Heart right ventricle (tissue), 16 donors: Measurements from ENCODE around the gene TGFBR3L. TPM values are rescaled to one million over a fixed set of nuclear protein-coding genes. Genes with fewer than 3 reads are reported as not detected.

Experiments
- ATAC-seq, 8 donors: fragments of 200-7000 bp; cut with Tn5 transposase; one replicate each; pipeline ENCODE4 v1.9.1; 2020; ENCODE audit warnings: mild to moderate bottlenecking in 8 of 8, moderate library complexity in 8 of 8, moderate number of reproducible peaks in 1 of 8
- DNase-seq, 2 donors: peaks; one replicate each; pipeline ENCODE4 v3.0.0-alpha.2; 2020
- H3K27ac ChIP-seq, 10 donors: fragments of 200-600 bp; sonication (generic) in 2 of 10; one replicate each; pipeline versions ENCODE4 v1.5.0 to v1.8.0; 2020 to 2022; ENCODE audit warnings: mild to moderate bottlenecking in 3 of 10
- H3K27me3 ChIP-seq, 7 donors: fragments of 200-600 bp; one replicate each; pipeline ENCODE4 v1.8.0; 2021 to 2022; ENCODE audit warnings: mild to moderate bottlenecking in 2 of 7
- H3K36me3 ChIP-seq, 9 donors: fragments of 200-600 bp; sonication (generic) in 1 of 9; one replicate each; pipeline versions ENCODE4 v1.5.0 to v1.8.0; 2020 to 2022; ENCODE audit warnings: mild to moderate bottlenecking in 2 of 9
- H3K4me1 ChIP-seq, 9 donors: fragments of 200-600 bp; sonication (generic) in 1 of 9; one replicate each; pipeline versions ENCODE4 v1.5.0 to v1.8.0; 2020 to 2022; ENCODE audit warnings: mild to moderate bottlenecking in 4 of 9
- H3K4me3 ChIP-seq, 10 donors: fragments of 200-600 bp; sonication (generic) in 2 of 10; one replicate each; pipeline versions ENCODE4 v1.5.0 to v1.8.0; 2020 to 2022; ENCODE audit warnings: mild to moderate bottlenecking in 7 of 10, moderate library complexity in 2 of 10
- H3K9me3 ChIP-seq, 11 donors: fragments of 200-600 bp in 10 of 11; sonication (generic) in 2 of 11; one replicate each; pipeline versions ENCODE4 v1.5.0 to v1.8.0; 2013 to 2022; ENCODE audit warnings: mild to moderate bottlenecking in 2 of 11, control low read depth in 1 of 11, moderate library complexity in 1 of 11
- WGBS, 2 donors: extraction: QIAGEN DNeasy Blood & Tissue Kit; methylation state at CpG; one replicate each; pipeline ENCODE4 v1.1.7; 2013; ENCODE audit warnings: inconsistent platforms in 1 of 2; 5-methylcytosine and 5-hydroxymethylcytosine counted together
- intact Hi-C, 10 donors: fragments of 100-400 bp; cut with DNase I; formaldehyde crosslinking; loops; one replicate each; pipeline versions ENCODE4 v1.11.1 to v1.14.2; 2022
- polyA plus RNA-seq, 2 donors: library from polyadenylated mRNA; stranded (reverse); fragments of 200-250 nt; gene quantifications; one replicate each; pipeline ENCODE4 v1.2.3, GENCODE V29; 2013
- total RNA-seq, 10 donors: library from RNA; stranded (reverse); fragmentation: NEBNext Ultra II Directional in 3 of 10; extraction: Animal tissue kit (Norgen Biotek cat#: 25700) in 3 of 10; gene quantifications; one replicate each; pipeline versions ENCODE4 v1.2.1 to v1.2.4, GENCODE V29; 2021 to 2023
- TF ChIP-seq, protein P1 (sequence below), 9 donors: fragments of 200-600 bp; sonication (generic) in 2 of 9; IDR thresholded peaks; one replicate each; pipeline versions ENCODE4 v1.5.0 to v1.8.0; 2021 to 2022; ENCODE audit warnings: antibody characterized with exemption in 9 of 9, mild to moderate bottlenecking in 5 of 9, moderate library complexity in 1 of 9
- donor health status: Arrhythmogenic right ventricular cardiomyopathy.
- donor health status: ischemic (EF 13 %, LVEDD 7.1; RV severe dilation, severe dysfunction).
- donor health status: healthy with polysubstance abuse.
- donor health status: DM: no; HTN: yes; CAD: no.
- donor health status: DM: no; HTN: no; CAD: no.
- donor health status: ischemic (EF 25% LVEDD 6.9; RV normal size, moderate dysfunction).
- donor health status: ischemic (EF 25% LVEDD 5.7; RV mildly dilated, moderate dysfunction).
- donor health status: healthy.
- donor health status: DM: yes; HTN: yes; CAD: no.
- donor health status: Ischemic cardiomyopathy.
- donor health status: ischemic (EF 35%, LVEDD 5.7; RV mildly dilated, moderate dysfunction).
- donor health status: nonischemic (EF 11% LVEDD 7.7; RV severe dilation, severe dysfunction).
- donor health status: DM: yes; HTN: yes; CAD: no.
- donor health status: PGD.
- donor health status: ischemic (EF 29% LVEDD 5.4; RV normal size, mild dysfunction).
- donor health status: nonischemic (EF 23%, LVEDD 6.1; RV moderate dilation, normal function).

Gene TGFBR3L
- total and polyA plus RNA-seq, 12 donors: 1.1 to 11.6 (median 4.1) TPM

GRCh38 chr19:7881910-7882309 lies 32.7 kb upstream of the TGFBR3L start:
- H3K27me3 ChIP-seq: peaks cover 0 to 6% (median 0%) of the 10 kb centered on the region in 7 donors
- WGBS, 2 donors: 94 to 95% methylated on average over 3 of the region's 3 CpGs
- no peaks in the 10 kb centered on the region for H3K4me1 ChIP-seq
- DNase-seq (no peak), ATAC-seq (no peak)
- no peaks in the 10 kb centered on the region for H3K9me3 ChIP-seq
- intact Hi-C loops: no loop called here
- H3K4me3 ChIP-seq: no peak overlapping the region
- no peak overlapping the region for H3K27ac ChIP-seq
- TF ChIP-seq, protein P1, sequence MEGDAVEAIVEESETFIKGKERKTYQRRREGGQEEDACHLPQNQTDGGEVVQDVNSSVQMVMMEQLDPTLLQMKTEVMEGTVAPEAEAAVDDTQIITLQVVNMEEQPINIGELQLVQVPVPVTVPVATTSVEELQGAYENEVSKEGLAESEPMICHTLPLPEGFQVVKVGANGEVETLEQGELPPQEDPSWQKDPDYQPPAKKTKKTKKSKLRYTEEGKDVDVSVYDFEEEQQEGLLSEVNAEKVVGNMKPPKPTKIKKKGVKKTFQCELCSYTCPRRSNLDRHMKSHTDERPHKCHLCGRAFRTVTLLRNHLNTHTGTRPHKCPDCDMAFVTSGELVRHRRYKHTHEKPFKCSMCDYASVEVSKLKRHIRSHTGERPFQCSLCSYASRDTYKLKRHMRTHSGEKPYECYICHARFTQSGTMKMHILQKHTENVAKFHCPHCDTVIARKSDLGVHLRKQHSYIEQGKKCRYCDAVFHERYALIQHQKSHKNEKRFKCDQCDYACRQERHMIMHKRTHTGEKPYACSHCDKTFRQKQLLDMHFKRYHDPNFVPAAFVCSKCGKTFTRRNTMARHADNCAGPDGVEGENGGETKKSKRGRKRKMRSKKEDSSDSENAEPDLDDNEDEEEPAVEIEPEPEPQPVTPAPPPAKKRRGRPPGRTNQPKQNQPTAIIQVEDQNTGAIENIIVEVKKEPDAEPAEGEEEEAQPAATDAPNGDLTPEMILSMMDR (IDR thresholded peaks at IDR 0.05): no peak
- no peaks in the 10 kb centered on the region for H3K36me3 ChIP-seq

DNA sequence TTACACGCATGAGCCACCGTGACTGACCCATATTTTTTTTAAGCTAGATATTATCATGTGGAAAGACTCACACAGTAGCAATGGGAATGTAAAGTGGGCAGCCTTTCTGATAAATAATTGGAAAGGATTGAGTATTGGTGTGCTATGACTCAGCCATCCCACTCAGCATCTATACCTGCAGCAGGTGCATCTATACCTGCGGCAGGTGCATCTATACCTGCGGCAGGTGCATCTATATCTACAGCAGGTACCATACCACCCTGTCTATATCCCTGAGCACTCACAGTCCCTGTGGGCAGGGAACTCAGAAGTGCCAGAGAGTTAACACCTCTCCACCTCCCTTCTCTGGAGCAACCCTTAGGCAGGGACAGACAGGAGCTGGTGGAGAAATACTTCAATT lies 31.5 kb upstream of the TGFBR3L start:
- intact Hi-C loops: no loop called here
- TF ChIP-seq, protein P1 (IDR thresholded peaks at IDR 0.05): no peak
- Histone ChIP-seq H3K27ac (no peak overlapping the region), H3K4me1 (peaks cover 0 to 2% (median 0%) of the 10 kb centered on the region in 9 donors), H3K27me3 (peaks cover 0 to 14% (median 10%) of the 10 kb centered on the region in 7 donors), H3K36me3 (no peaks in the 10 kb centered on the region), H3K4me3 (no peak overlapping the region), H3K9me3 (no peaks in the 10 kb centered on the region)
- 83 to 94% methylated on average over 4 of the region's 4 CpGs for WGBS, 2 donors
- ATAC-seq: no peak
- no peak for DNase-seq

- TF ChIP-seq, protein P1 (IDR thresholded peaks at IDR 0.05): no peak
- DNase-seq: no peak
- intact Hi-C loops: no loop called here
- Histone ChIP-seq H3K27me3 (peaks cover 0 to 22% (median 19%) of the 10 kb centered on the region in 7 donors), H3K9me3 (no peaks in the 10 kb centered on the region), H3K4me1 (peaks cover 0 to 8% (median 3%) of the 10 kb centered on the region in 9 donors), H3K36me3 (no peaks in the 10 kb centered on the region), H3K27ac (no peak overlapping the region), H3K4me3 (no peak overlapping the region)
- ATAC-seq: no peak
- WGBS, 2 donors: 84% methylated on average over 2 of the region's 2 CpGs
Measured at GRCh38 chr19:7883796-7884570, 30.6 kb upstream of the TGFBR3L start.

DNA sequence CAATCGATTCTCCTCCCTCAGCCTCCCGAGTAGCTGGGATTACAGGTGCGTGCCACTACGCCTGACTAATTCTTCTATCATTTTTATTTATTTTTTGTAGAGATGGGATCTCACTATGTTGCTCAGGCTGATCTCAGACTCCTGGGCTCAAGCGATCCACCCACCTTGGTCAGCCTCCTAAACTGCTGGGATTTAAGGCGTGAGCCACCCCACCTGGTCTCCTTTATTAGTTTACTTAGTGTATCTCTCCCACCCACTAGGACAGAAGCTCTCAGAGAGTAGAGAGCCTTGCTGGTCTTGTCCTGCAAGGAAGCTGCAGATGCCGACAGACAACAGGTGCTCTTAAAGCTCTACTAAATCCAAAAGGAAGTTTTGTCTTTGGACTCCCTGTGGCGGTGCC lies 28.8 kb upstream of the TGFBR3L start:
- intact Hi-C loops: no loop called here
- ATAC-seq (no peak), DNase-seq (no peak)
- TF ChIP-seq, protein P1 (IDR thresholded peaks at IDR 0.05): no peak
- Histone ChIP-seq H3K36me3 (no peaks in the 10 kb centered on the region), H3K27me3 (peaks cover 0 to 32% (median 24%) of the 10 kb centered on the region in 7 donors), H3K4me1 (peaks cover 0 to 8% (median 3%) of the 10 kb centered on the region in 9 donors), H3K27ac (no peak overlapping the region), H3K4me3 (no peak overlapping the region), H3K9me3 (no peaks in the 10 kb centered on the region)
- 89 to 93% methylated on average over 8 of the region's 8 CpGs for WGBS, 2 donors
